SKM-1 (cell line): ENCODE measurements around the gene DNAI1.
"Not testable (repeated sequence)": the region's sequence is repeated elsewhere in the genome, so short reads cannot be mapped to it uniquely, and the experiment has no call there.

Source experiments
- DNase-seq: peaks from one replicate; lab custom pipeline; 2025; ENCODE audit not compliant: unreplicated experiment; lab: John Stamatoyannopoulos, UW

The DNAI1 gene

GRCh38 chr9:34512131-34513078 is 53.8 kb downstream of the DNAI1 start:
- DNase-seq, result no peak

GRCh38 chr9:34513567-34514214 is 55.1 kb downstream of the DNAI1 start:
- DNase-seq, result no peak

GRCh38 chr9:34514401-34514800 is 55.8 kb downstream of the DNAI1 start:
- no peak for DNase-seq

GRCh38 chr9:34514816-34515215 is 56.2 kb downstream of the DNAI1 start:
- no peak for DNase-seq

DNA sequence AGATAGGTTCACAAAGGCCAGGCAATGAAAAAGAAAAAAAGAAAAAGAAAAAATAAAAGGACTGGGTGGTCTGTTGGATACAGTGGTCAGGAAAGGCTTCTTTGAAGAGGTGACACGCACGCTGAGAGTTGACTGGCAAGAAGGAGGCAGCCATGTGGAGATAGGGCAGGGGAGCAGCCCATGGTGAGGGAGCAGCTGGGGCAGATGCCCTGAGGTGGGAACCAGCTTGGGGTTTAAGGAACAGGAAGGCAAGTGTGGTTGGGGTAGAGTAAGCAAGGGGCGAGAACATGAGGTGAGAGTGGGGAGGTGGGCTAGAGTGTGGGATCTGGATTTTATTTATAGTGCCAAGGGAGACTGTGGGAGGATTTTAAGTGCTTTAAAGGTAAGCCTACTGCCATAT is 57.4 kb downstream of the DNAI1 start:
- no peak for DNase-seq

DNA sequence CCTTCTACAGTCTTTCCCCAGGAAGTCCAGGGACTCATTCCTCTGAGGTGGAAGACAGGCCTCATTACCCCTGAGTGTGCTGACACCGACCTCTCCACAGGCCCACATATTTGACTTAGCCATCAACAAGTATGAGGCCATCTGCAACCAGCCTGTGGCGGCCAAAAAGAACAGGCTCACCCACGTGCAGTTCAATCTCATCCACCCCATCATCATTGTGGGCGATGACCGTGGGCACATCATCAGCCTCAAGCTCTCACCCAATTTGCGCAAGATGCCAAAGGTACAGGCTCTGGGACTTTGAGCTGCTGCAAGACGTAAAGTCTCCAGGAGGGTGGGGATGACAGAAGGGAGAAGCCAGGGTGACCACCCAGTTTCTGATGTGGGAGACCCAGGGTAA is 58.6 kb downstream of the DNAI1 start:
- DNase-seq, result no peak

DNA sequence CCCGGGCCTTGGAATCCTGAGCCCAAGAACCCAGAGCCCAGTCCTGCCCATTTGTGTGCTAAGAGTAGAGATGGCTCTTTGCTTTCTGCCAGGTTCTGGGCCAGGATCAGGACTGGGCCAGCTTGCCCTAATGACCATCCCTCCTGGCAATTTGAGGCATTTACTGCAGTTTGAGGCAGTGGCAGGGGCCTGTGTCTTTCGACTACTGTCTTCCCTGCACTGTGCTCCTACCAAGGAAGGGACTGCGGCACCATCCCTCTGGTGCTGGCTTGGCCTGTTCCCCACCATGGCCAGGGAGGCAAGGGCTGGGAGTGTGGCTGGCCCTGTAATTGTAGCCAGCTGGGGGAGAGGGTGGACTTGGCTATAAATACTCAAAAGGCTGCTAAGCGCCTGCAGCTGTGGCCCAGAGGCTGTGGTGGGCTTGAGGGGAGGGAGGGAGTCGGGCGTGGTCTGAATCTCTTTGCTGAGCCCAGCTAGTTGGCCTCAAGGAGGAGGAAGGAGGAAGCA is 59.6 kb downstream of the DNAI1 start:
- DNase-seq, result no peak

GRCh38 chr9:34518896-34519295 is 60.3 kb downstream of the DNAI1 start:
- DNase-seq, result no peak

DNA sequence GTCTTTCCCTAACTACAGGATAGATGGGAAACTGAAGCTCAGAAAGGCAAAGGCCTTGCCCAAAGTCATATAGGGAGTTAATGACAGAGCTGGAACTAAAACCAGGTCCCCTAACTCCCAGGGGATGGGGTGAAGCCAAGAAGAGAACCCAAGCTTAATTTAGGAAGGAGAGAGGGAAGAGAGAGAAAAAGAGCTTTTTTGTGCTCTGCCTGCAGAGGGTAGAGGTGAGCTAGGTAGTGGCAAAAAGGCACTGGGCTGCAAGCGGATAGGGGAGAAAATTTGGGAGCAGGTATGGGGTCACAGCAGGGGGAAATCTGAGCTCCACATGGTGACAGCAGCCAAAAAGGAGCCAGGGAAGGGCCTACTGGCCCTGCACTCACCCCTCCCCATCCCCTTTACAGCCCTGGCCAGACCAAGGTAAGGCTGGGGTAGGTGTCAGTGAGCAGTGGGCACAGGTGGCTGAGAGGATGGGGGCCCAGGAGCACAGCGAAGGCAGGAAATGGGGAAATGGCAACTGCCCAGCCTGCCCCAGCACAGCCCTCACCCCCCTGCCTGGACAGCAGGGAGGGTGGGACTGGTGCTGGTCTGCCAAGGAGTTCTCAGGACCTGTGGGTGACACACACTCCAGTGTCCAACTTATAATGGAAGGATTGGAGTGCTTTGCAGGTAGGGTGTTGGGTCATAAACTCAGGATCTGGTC is 60.9 kb downstream of the DNAI1 start:
- no peak for DNase-seq

- DNase-seq, result no peak
Measured at GRCh38 chr9:34520096-34520495, 61.5 kb downstream of the DNAI1 start.

DNA sequence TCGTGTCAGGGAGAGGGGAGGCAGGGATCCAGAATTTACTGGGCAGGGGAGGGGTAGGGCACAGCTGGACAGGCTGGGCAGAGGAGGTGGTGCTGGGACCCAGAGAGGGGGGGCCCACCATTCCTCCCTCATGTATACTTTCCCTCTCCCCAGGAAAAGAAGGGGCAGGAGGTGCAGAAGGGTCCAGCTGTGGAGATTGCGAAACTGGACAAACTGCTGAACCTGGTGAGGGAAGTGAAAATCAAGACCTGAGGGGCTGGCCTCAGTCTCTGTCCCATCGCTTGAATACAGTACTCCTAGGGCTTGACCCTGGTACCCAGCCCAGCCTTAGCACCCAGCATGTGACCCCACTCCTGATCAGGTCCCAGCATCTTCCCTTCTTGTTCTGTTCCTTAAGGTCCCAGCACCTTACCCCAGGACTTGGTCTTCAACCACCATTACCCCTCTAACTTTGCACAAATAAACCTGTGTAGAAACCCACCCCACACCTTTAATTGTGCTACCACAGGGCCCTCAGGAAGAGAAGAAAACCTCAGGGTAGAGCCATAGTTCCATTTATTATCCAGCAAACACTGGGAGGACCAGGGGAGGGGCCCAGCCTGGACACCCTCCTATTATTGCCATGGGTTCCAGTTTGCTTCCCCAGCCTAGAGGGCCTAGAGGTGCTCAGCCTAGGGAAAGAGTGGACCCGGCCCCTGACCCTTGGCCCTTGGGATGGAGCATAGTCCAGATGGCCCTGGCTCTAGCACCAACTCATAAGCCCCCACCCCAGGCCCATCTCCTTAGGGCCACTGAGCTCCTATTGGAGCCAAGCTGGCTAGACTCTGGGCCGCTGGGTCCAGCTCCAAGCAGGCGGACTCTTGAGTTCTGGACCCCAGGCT is 62.1 kb downstream of the DNAI1 start:
- DNase-seq, result no peak

DNA sequence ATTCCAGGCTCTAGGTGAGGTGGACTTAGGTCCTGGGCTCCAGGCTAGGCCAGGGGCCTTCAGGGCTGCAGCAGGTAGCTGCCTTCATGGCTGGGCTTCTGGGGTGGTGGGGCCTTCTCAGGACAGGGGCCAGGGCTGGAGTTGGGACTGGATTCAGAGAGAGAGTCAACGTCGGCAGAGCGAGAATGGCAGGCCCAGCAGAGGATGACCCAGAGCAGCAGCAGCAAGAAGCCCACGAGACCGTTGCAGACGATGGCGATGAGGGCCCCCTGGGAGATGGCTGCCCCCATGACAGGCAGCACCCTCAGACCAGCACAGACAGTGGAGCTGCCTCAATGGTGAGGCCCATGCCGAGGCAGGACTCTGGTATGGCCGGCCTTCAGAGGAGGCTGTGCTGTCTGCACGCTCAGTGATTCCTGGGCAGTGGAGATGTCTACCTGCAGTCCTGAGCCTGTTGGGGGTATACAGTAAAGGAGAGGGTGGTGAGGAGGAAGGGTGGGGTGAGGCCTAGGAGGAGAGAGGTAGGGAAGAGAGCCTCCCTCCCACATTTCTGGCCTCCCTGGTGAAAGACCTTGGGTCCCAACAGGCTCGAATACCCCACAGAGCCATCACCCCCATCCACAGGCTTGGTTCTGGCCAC is 62.9 kb downstream of the DNAI1 start:
- no peak for DNase-seq

DNA sequence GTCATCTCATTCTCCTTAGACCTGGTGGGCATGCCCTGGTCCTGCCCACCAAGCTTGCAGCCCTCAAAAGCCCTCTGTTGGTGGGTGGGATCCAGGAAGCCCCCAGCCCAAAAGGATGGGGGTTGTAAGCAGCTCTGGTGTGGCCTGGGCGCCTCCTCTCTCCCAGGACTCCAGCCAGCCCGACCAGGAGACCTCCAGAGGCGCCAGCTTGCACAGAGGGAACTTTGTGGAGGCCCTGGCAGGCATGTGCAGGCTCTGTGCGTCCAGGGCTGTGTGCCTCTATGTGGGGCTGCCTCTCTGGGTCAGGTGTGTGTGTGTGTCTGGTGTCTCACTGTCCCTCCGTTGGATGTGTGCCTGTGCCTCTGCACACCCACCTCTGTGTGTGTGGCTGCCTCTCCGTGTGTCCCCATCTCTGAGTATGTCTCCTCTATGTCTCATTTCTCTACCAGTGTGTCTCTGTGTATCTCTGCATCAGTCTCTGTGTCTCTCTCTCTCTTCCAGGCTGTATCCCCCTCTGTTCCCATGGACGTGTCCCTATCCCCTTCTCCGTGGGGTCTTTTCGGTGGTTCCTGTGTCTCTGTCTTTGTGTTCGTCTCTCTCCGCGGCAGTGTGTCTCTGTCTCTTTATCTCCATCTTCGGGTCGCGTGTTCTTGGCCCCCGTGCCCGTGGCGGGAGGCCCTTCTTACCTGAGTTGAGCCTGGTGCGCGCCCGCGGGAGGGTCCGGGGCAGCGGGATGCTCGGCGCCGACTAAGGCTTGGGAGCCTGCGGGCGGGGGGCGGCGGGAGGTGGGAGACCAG is 63.7 kb downstream of the DNAI1 start:
- DNase-seq, result no peak

DNA sequence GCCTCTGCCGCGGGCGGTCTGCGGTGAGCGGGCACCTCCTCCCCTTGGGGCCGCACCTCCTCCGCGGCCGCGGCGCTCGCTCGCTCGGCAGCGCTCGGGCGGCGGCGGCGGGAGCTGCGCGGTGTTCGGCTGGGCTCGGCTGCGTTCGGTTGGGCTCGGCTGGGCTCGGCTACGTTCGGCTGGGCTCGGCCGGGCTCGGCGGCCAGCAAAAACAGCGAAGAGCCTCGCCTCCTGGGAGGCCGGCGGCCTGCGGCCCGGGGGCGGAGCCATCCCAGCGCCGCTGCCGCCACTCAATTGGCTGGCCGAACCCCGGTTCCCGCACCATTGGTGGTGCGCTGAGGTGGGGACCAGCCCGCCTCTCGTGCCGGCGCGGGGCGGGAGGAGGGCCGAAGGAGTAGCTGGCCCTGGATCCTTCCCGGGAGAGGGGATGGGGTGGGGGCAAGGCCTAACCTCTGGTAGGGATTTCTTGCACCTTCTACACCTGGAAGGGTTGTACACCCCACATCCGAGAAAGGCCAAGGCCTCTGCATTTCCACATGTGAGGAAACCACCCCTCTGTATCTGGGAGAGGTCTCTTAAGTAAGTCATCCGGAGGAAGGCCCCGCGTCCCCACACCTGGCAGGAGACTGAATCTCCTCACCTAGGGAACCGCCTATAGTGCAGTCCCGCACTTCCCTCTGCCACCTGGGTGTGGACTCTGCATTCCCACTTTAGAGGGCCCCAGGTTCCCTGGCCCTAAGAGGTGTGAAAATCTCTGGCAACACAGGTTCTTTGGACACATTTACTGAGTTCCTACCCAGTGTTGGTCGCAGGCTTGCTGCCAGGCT is 64.6 kb downstream of the DNAI1 start, which contains the start of gene ENHO:
Gene ENHO (minus strand): TSS at position 20 of the 827 bp plus-strand sequence. CDS start 1,295 bp downstream, outside the sequence.
- peak; percentile 79 for DNase-seq

GRCh38 chr9:34524349-34524748 is 65.7 kb downstream of the DNAI1 start:
- DNase-seq, result no peak

- no peak for DNase-seq
Measured at GRCh38 chr9:34526026-34526425, 67.4 kb downstream of the DNAI1 start.

DNA sequence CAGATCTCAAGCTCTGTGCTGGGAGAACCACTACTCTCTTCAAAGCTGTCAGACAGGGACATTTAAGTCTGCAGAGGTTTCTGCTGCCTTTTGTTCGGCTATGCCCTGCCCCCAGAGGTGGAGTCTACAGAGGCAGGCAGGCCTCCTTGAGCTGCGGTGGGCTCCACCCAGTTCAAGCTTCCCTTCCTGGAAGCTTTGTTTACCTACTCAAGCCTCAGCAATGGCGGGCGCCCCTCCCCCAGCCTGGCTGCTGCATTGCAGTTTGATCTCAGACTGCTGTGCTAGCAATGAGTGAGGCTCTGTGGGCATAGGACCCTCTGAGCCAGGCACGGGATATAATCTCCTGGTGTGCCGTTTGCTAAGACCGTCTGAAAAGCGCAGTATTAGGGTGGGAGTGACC is 73.4 kb downstream of the DNAI1 start:
- DNase-seq, result not testable (repeated sequence)

- no peak for DNase-seq
Measured at GRCh38 chr9:34536685-34537084, 78.1 kb downstream of the DNAI1 start.
